ENCODE data around the gene RAB40B. TPM values are rescaled to one million over a fixed set of nuclear protein-coding genes. Genes with fewer than 3 reads are reported as not detected.

RAB40B gene
- total RNA-seq, 1 experiment from 2014 or later: 22.1 TPM

- H3K9me2 ChIP-seq (ENCODE audit: insufficient read depth): no peaks in the 10 kb centered on the region
- H3K27me3 ChIP-seq (ENCODE audit: insufficient read depth, low read length): no peaks in the 10 kb centered on the region
- H3K4me3 ChIP-seq (replicated peaks in 1 of 2; ENCODE audit: low read depth in 1 of 2, low read length in 2 of 2): no peak overlapping the region
- H3K27ac ChIP-seq (ENCODE audit: low read depth, low read length): no peak overlapping the region
- no peaks in the 10 kb centered on the region for H3K36me3 ChIP-seq (ENCODE audit: control insufficient read depth in 1 of 2, insufficient read depth in 2 of 2, low read length in 2 of 2)
- no peak overlapping the region for H3K4me2 ChIP-seq (ENCODE audit: low read length)
- H3K9ac ChIP-seq (ENCODE audit: low read length): no peak overlapping the region
- H2AFZ ChIP-seq (ENCODE audit: low read depth, low read length, poor library complexity, severe bottlenecking): no peak overlapping the region
- CTCF ChIA-PET: no interaction called here
- POLR2A ChIA-PET: no interaction called here
- TF ChIP-seq ZNF274 (IDR thresholded peaks at IDR 0.05; ENCODE audit: low read depth, low read length): no peak
- no peak for TF ChIP-seq RAD21 (IDR thresholded peaks at IDR 0.05; ENCODE audit: low read depth)
- no peak for TF ChIP-seq ATF3 (IDR thresholded peaks at IDR 0.05)
- no peak for TF ChIP-seq EGR1 (IDR thresholded peaks at IDR 0.05; ENCODE audit: low read depth)
- no peak for TF ChIP-seq YY1 (IDR thresholded peaks at IDR 0.05; ENCODE audit: extremely low read depth, insufficient replicate concordance, low read depth, low read length)
- TF ChIP-seq MAX (IDR thresholded peaks at IDR 0.05): no peak
- no peak for TF ChIP-seq POLR2AphosphoS5 (IDR thresholded peaks at IDR 0.05; ENCODE audit: low read depth, low read length)
- TF ChIP-seq TCF7L2 (IDR thresholded peaks at IDR 0.05; ENCODE audit: borderline replicate concordance, extremely low read depth, insufficient read depth, insufficient read length): no peak
- no peak for TF ChIP-seq ZFX (IDR thresholded peaks at IDR 0.05)
- no peak for TF ChIP-seq EZH2phosphoT487 (IDR thresholded peaks at IDR 0.05; ENCODE audit: borderline replicate concordance)
- no TSS peak for BruUV-seq (replicated peaks)
- no peaks in the 10 kb centered on the region for H3K79me2 ChIP-seq (ENCODE audit: insufficient read depth, low read length)
- no peak for ATAC-seq
- RAD21 ChIA-PET (ENCODE audit: low non-redundant PET in 1 of 2, low total read pairs in 2 of 2, uncharacterized antibody in 2 of 2, unreplicated experiment in 2 of 2): no interaction called here
- no peak for DNase-seq (ENCODE audit: low read depth, low spot score)
- no peaks in the 10 kb centered on the region for H4K20me1 ChIP-seq (ENCODE audit: insufficient read depth)
- no peaks in the 10 kb centered on the region for H3K4me1 ChIP-seq (ENCODE audit: control insufficient read depth in 1 of 2, insufficient read depth in 2 of 2, low read length in 2 of 2)
- intact Hi-C loops (cut with micrococcal nuclease): no loop called here
- H3K9me3 ChIP-seq (ENCODE audit: control insufficient read depth in 1 of 2, insufficient read depth in 1 of 2, low read depth in 1 of 2, low read length in 2 of 2): no peaks in the 10 kb centered on the region
These were observed 22.8 kb downstream of the RAB40B start for GRCh38 chr17:82675476-82676245.
